Fibroblast of lung (primary cell): ENCODE results near the gene SDHB. TPM values are rescaled to one million over a fixed set of nuclear protein-coding genes. Genes with fewer than 3 reads are reported as not detected.

Source experiments
- DNase-seq, 2 donors: peaks; one replicate each; pipeline versions ENCODE4 v3.0.0 to v3.0.0-alpha.2; 2010; ENCODE audit warnings: low read depth in 2 of 2
- H2AFZ ChIP-seq: 2 replicates; pipeline ENCODE4 v1.5.1; 2012; ENCODE audit warnings: low read length, control low read depth, inconsistent platforms
- H3K27ac ChIP-seq: 2 replicates; pipeline ENCODE4 v1.5.1; 2011; ENCODE audit warnings: low read length, control low read depth; ENCODE audit not compliant: insufficient read depth
- H3K27me3 ChIP-seq: 2 replicates; pipeline ENCODE4 v1.5.1; 2011; ENCODE audit warnings: mild to moderate bottlenecking, low read length; ENCODE audit not compliant: control insufficient read depth, insufficient read depth
- H3K36me3 ChIP-seq: 2 replicates; pipeline ENCODE4 v1.5.1; 2011; ENCODE audit warnings: low read length; ENCODE audit not compliant: control insufficient read depth, insufficient read depth
- H3K4me1 ChIP-seq: 2 replicates; pipeline ENCODE4 v1.5.1; 2011; ENCODE audit warnings: low read length; ENCODE audit not compliant: control insufficient read depth, insufficient read depth; ENCODE audit errors: extremely low read depth
- H3K4me2 ChIP-seq: 2 replicates; pipeline ENCODE4 v1.5.1; 2011; ENCODE audit warnings: low read length, control low read depth; ENCODE audit not compliant: insufficient read depth; ENCODE audit errors: extremely low read depth
- H3K4me3 ChIP-seq, 4 experiments: fragments of 200-600 bp in 1 of 4; sonication (generic) in 1 of 4; replicated peaks in 1 of 4; 2 replicates each; pipeline ENCODE4 v1.5.1; 2011 to 2016; ENCODE audit warnings: low read length in 4 of 4, low read depth in 3 of 4, mild to moderate bottlenecking in 3 of 4, control low read depth in 2 of 4, inconsistent platforms in 1 of 4, mixed read lengths in 1 of 4; ENCODE audit not compliant: insufficient read depth in 1 of 4; ENCODE audit errors: control extremely low read depth in 1 of 4
- H3K79me2 ChIP-seq: 2 replicates; pipeline ENCODE4 v1.5.1; 2012; ENCODE audit warnings: mild to moderate bottlenecking, low read length, inconsistent platforms; ENCODE audit not compliant: control insufficient read depth, insufficient read depth
- H3K9ac ChIP-seq: 2 replicates; pipeline ENCODE4 v1.5.1; 2011; ENCODE audit warnings: mild to moderate bottlenecking, low read length, control low read depth; ENCODE audit not compliant: insufficient read depth
- H3K9me3 ChIP-seq: 2 replicates; pipeline ENCODE4 v1.5.1; 2012; ENCODE audit warnings: low read depth, low read length; ENCODE audit not compliant: control insufficient read depth, insufficient read depth
- H4K20me1 ChIP-seq: 2 replicates; pipeline ENCODE4 v1.5.1; 2011; ENCODE audit warnings: low read length; ENCODE audit not compliant: control insufficient read depth, insufficient read depth; ENCODE audit errors: extremely low read depth
- CTCF ChIP-seq, 2 donors: IDR thresholded peaks in 1 of 2; conservative IDR thresholded peaks in 1 of 2; 1 replicate in 1 of 2; 2 replicates in 1 of 2; pipeline ENCODE4 v1.5.1; 2011 to 2012; ENCODE audit warnings: low read length in 2 of 2, control low read depth in 1 of 2, inconsistent platforms in 1 of 2, low read depth in 1 of 2, mild to moderate bottlenecking in 1 of 2
- EZH2 ChIP-seq: IDR thresholded peaks from 2 replicates; pipeline ENCODE4 v1.5.1; 2012; ENCODE audit warnings: low read length, control low read depth, mild to moderate bottlenecking; ENCODE audit errors: missing control alignments
- polyA plus RNA-seq, 2 donors: library from polyadenylated mRNA; depleted of rRNA in 1 of 2; stranded (reverse) in 1 of 2; unstranded in 1 of 2; fragments of >200 nt; gene quantifications; 2 replicates each; pipeline ENCODE4 v1.2.1, GENCODE V29; 2011 to 2012; ENCODE audit warnings: missing spikeins in 1 of 2
- total RNA-seq: library from RNA; depleted of rRNA; stranded (reverse); fragments of >200 nt; gene quantifications from 2 replicates; pipeline ENCODE4 v1.2.1, GENCODE V29; 2014

Gene SDHB
- total and polyA plus RNA-seq, 2 donors (not counting 1 experiment from before 2014, with no cell fraction given), result 136 to 170 TPM

- Histone ChIP-seq H3K9me3 (no peaks in the 10 kb centered on the region), H2AFZ (no peak overlapping the region), H3K4me3 (no peak overlapping the region), H3K27ac (no peak overlapping the region), H3K4me2 (no peak overlapping the region), H4K20me1 (no peaks in the 10 kb centered on the region), H3K36me3 (peaks cover 8% of the 10 kb centered on the region), H3K27me3 (no peaks in the 10 kb centered on the region), H3K9ac (no peak overlapping the region), H3K4me1 (no peaks in the 10 kb centered on the region), H3K79me2 (no peaks in the 10 kb centered on the region)
- TF ChIP-seq EZH2 (no peak), CTCF (conservative IDR thresholded peaks at IDR 0.05 in 1 of 2, IDR thresholded peaks at IDR 0.05 in 1 of 2; ENCODE audit: low read depth in 1 of 2, low read length in 2 of 2) (no peak)
- no peak for DNase-seq
These were observed 25.9 kb downstream of the SDHB start for GRCh38 chr1:17027900-17028299.

- Histone ChIP-seq H3K36me3 (peaks cover 9% of the 10 kb centered on the region), H3K27ac (no peak overlapping the region), H3K9me3 (no peaks in the 10 kb centered on the region), H3K4me1 (no peaks in the 10 kb centered on the region), H3K4me2 (no peak overlapping the region), H3K27me3 (no peaks in the 10 kb centered on the region), H3K9ac (no peak overlapping the region), H3K4me3 (no peak overlapping the region), H2AFZ (no peak overlapping the region), H4K20me1 (no peaks in the 10 kb centered on the region), H3K79me2 (no peaks in the 10 kb centered on the region)
- TF ChIP-seq CTCF (conservative IDR thresholded peaks at IDR 0.05 in 1 of 2, IDR thresholded peaks at IDR 0.05 in 1 of 2; ENCODE audit: low read depth in 1 of 2, low read length in 2 of 2) (no peak), EZH2 (no peak)
- peak in 1 of 2 donors; percentile 47 for DNase-seq
These were observed 26.4 kb downstream of the SDHB start for GRCh38 chr1:17027403-17027802.

- no peak for TF ChIP-seq CTCF (conservative IDR thresholded peaks at IDR 0.05 in 1 of 2, IDR thresholded peaks at IDR 0.05 in 1 of 2; ENCODE audit: low read depth in 1 of 2, low read length in 2 of 2)
- DNase-seq, result no peak
- Histone ChIP-seq H3K4me2 (no peak overlapping the region), H3K27ac (no peak overlapping the region), H2AFZ (no peak overlapping the region), H3K36me3 (peaks cover 22% of the 10 kb centered on the region), H3K79me2 (no peaks in the 10 kb centered on the region), H4K20me1 (no peaks in the 10 kb centered on the region), H3K4me3 (no peak overlapping the region), H3K4me1 (no peaks in the 10 kb centered on the region), H3K9ac (no peak overlapping the region), H3K9me3 (no peaks in the 10 kb centered on the region), H3K27me3 (no peaks in the 10 kb centered on the region)
These were observed 29.1 kb downstream of the SDHB start for GRCh38 chr1:17024721-17025120.
